Inferior parietal cortex (tissue), 1 donor: ENCODE measurements around the gene TNF.
"Not testable (repeated sequence)": the region's sequence is repeated elsewhere in the genome, so short reads cannot be mapped to it uniquely, and the experiment has no call there.

Experiments
- DNase-seq: peaks from one replicate; pipeline ENCODE4 v3.0.0-alpha.2; 2016; ENCODE audit errors: extremely low spot score

TNF gene

GRCh38 chr6:31588871-31589650 lies 13.7 kb downstream of the TNF start:
- DNase-seq: no peak

- DNase-seq: not testable (repeated sequence)
Observed at GRCh38 chr6:31590691-31591090, 15.3 kb downstream of the TNF start.

- DNase-seq: no peak
Observed at GRCh38 chr6:31592396-31592771, 17.0 kb downstream of the TNF start.

GRCh38 chr6:31597006-31597405 lies 21.6 kb downstream of the TNF start:
- no peak for DNase-seq

- DNase-seq: no peak
Observed at GRCh38 chr6:31607317-31607716, 32.0 kb downstream of the TNF start.

- DNase-seq: no peak
Observed at GRCh38 chr6:31609519-31610406, 34.4 kb downstream of the TNF start.

- DNase-seq: no peak
Observed at GRCh38 chr6:31610968-31611367, 35.6 kb downstream of the TNF start.

- DNase-seq: no peak
Observed at GRCh38 chr6:31614075-31614619, 38.8 kb downstream of the TNF start.

- no peak for DNase-seq
Observed at GRCh38 chr6:31614684-31615578, 39.6 kb downstream of the TNF start, which contains the start of gene AIF1. Gene AIF1 (plus strand): TSS chr6:31615234. CDS start chr6:31615330, 96 bp downstream.

- no peak for DNase-seq
Observed at GRCh38 chr6:31615748-31616147, 40.4 kb downstream of the TNF start.

GRCh38 chr6:31617010-31617409 lies 41.6 kb downstream of the TNF start:
- no peak for DNase-seq

GRCh38 chr6:31619805-31620585 lies 44.6 kb downstream of the TNF start:
- DNase-seq: peak; percentile 97

GRCh38 chr6:31620586-31621319 lies 45.4 kb downstream of the TNF start, which contains the start of gene PRRC2A:
Gene PRRC2A (plus strand): TSS chr6:31620715. CDS start chr6:31622790, 2,075 bp downstream.
- DNase-seq: peak; percentile 50

- DNase-seq: peak; percentile 12
Observed at GRCh38 chr6:31621320-31621939, 46.1 kb downstream of the TNF start.

- no peak for DNase-seq
Observed at GRCh38 chr6:31621991-31622390, 46.6 kb downstream of the TNF start.

GRCh38 chr6:31622684-31623091 lies 47.3 kb downstream of the TNF start:
- DNase-seq: no peak

GRCh38 chr6:31624070-31624469 lies 48.7 kb downstream of the TNF start:
- DNase-seq: no peak

GRCh38 chr6:31626952-31627351 lies 51.6 kb downstream of the TNF start:
- DNase-seq: no peak

- DNase-seq: no peak
Observed at GRCh38 chr6:31627690-31628287, 52.4 kb downstream of the TNF start.
